ENCODE data around the gene SCTR. TPM values are rescaled to one million over a fixed set of nuclear protein-coding genes. Genes with fewer than 3 reads are reported as not detected.
A peak's percentile ranks its signal among the peaks of the same experiment; 100 is the strongest.

SCTR gene
- total and polyA plus RNA-seq, 7 experiments from 2014 or later = not detected

- ATAC-seq = no peak
- Histone ChIP-seq H3K4me1 (ENCODE audit: control insufficient read depth in 2 of 2, insufficient read depth in 2 of 2, low read length in 2 of 2) (no peaks in the 10 kb centered on the region), H3K27ac (ENCODE audit: low read depth, low read length) (no peak overlapping the region), H3K36me3 (ENCODE audit: control insufficient read depth in 2 of 3, insufficient read depth in 3 of 3, low read length in 3 of 3) (no peaks in the 10 kb centered on the region), H3K4me3 (ENCODE audit: low read length) (no peak overlapping the region), H3K27me3 (ENCODE audit: control insufficient read depth in 2 of 2, insufficient read depth in 2 of 2, low read length in 2 of 2) (no peaks in the 10 kb centered on the region), H3K9me3 (ENCODE audit: control insufficient read depth in 2 of 3, low read length in 3 of 3) (no peaks in the 10 kb centered on the region)
- no peaks in the 10 kb centered on the region for H3K36me3 Mint-ChIP-seq
- peak overlapping the region in 2 of 10 donors; percentile 1 to 8 for H3K4me3 Mint-ChIP-seq
- peaks cover 0 to 6% (median 0%) of the 10 kb centered on the region in 11 donors for H3K9me3 Mint-ChIP-seq
- peaks cover 0 to 9% (median 0%) of the 10 kb centered on the region in 7 donors for H3K4me1 Mint-ChIP-seq
- POLR2A ChIA-PET = no interaction called here
- CTCF ChIA-PET = no interaction called here
- H3K27me3 Mint-ChIP-seq = peaks cover 10 to 52% (median 39%) of the 10 kb centered on the region in 5 donors
- peak overlapping the region in 1 of 9 donors; percentile 56 for H3K27ac Mint-ChIP-seq
- intact Hi-C loops (cut with micrococcal nuclease) = no loop called here
- no peak for DNase-seq
These were observed 69.1 kb downstream of the SCTR start for GRCh38 chr2:119455066-119455718.

- peaks cover 0 to 6% (median 0%) of the 10 kb centered on the region in 11 donors for H3K9me3 Mint-ChIP-seq
- H3K27me3 ChIP-seq (ENCODE audit: control insufficient read depth in 2 of 2, insufficient read depth in 2 of 2, low read length in 2 of 2) = no peaks in the 10 kb centered on the region
- no peaks in the 10 kb centered on the region for H3K9me3 ChIP-seq (ENCODE audit: control insufficient read depth in 2 of 3, low read length in 3 of 3)
- ATAC-seq (no peak), DNase-seq (no peak)
- ChIA-PET POLR2A (no interaction called here), CTCF (no interaction called here)
- intact Hi-C loops (cut with micrococcal nuclease) = no loop called here
- no peak overlapping the region for H3K4me3 ChIP-seq (ENCODE audit: low read length)
- no peak overlapping the region for H3K27ac ChIP-seq (ENCODE audit: low read depth, low read length)
- H3K4me1 ChIP-seq (ENCODE audit: control insufficient read depth in 2 of 2, insufficient read depth in 2 of 2, low read length in 2 of 2) = no peaks in the 10 kb centered on the region
- peaks cover 0 to 9% (median 0%) of the 10 kb centered on the region in 7 donors for H3K4me1 Mint-ChIP-seq
- peak overlapping the region in 1 of 9 donors; percentile 19 for H3K27ac Mint-ChIP-seq
- no peaks in the 10 kb centered on the region for H3K36me3 ChIP-seq (ENCODE audit: control insufficient read depth in 2 of 3, insufficient read depth in 3 of 3, low read length in 3 of 3)
- H3K4me3 Mint-ChIP-seq = no peak overlapping the region
- peaks cover 14 to 52% (median 41%) of the 10 kb centered on the region in 5 donors for H3K27me3 Mint-ChIP-seq
- H3K36me3 Mint-ChIP-seq = no peaks in the 10 kb centered on the region
These were observed 70.2 kb downstream of the SCTR start for GRCh38 chr2:119453972-119454593.

GRCh38 chr2:119451336-119452050 is 72.8 kb downstream of the SCTR start:
- ChIA-PET CTCF (no interaction called here), POLR2A (no interaction called here)
- no peak overlapping the region for H3K27ac Mint-ChIP-seq
- H3K9me3 Mint-ChIP-seq = peaks cover 0 to 6% (median 0%) of the 10 kb centered on the region in 11 donors
- Histone ChIP-seq H3K27ac (ENCODE audit: low read depth, low read length) (no peak overlapping the region), H3K27me3 (ENCODE audit: control insufficient read depth in 2 of 2, insufficient read depth in 2 of 2, low read length in 2 of 2) (no peaks in the 10 kb centered on the region), H3K36me3 (ENCODE audit: control insufficient read depth in 2 of 3, insufficient read depth in 3 of 3, low read length in 3 of 3) (no peaks in the 10 kb centered on the region), H3K9me3 (ENCODE audit: control insufficient read depth in 2 of 3, low read length in 3 of 3) (no peaks in the 10 kb centered on the region), H3K4me3 (ENCODE audit: low read length) (no peak overlapping the region), H3K4me1 (ENCODE audit: control insufficient read depth in 2 of 2, insufficient read depth in 2 of 2, low read length in 2 of 2) (no peaks in the 10 kb centered on the region)
- H3K36me3 Mint-ChIP-seq = no peaks in the 10 kb centered on the region
- ATAC-seq (no peak), DNase-seq (no peak)
- no peak overlapping the region for H3K4me3 Mint-ChIP-seq
- H3K4me1 Mint-ChIP-seq = peaks cover 0 to 17% (median 6%) of the 10 kb centered on the region in 7 donors
- intact Hi-C loops (cut with micrococcal nuclease) = no loop called here
- H3K27me3 Mint-ChIP-seq = peaks cover 23 to 72% (median 53%) of the 10 kb centered on the region in 5 donors

GRCh38 chr2:119449521-119449920 is 74.8 kb downstream of the SCTR start:
- Histone ChIP-seq H3K4me3 (ENCODE audit: low read length) (no peak overlapping the region), H3K4me1 (ENCODE audit: control insufficient read depth in 2 of 2, insufficient read depth in 2 of 2, low read length in 2 of 2) (no peaks in the 10 kb centered on the region), H3K27ac (ENCODE audit: low read depth, low read length) (no peak overlapping the region), H3K36me3 (ENCODE audit: control insufficient read depth in 2 of 3, insufficient read depth in 3 of 3, low read length in 3 of 3) (no peaks in the 10 kb centered on the region), H3K9me3 (ENCODE audit: control insufficient read depth in 2 of 3, low read length in 3 of 3) (no peaks in the 10 kb centered on the region), H3K27me3 (ENCODE audit: control insufficient read depth in 2 of 2, insufficient read depth in 2 of 2, low read length in 2 of 2) (no peaks in the 10 kb centered on the region)
- ChIA-PET CTCF (no interaction called here), POLR2A (no interaction called here)
- H3K9me3 Mint-ChIP-seq = no peaks in the 10 kb centered on the region
- no peak overlapping the region for H3K4me3 Mint-ChIP-seq
- no peaks in the 10 kb centered on the region for H3K36me3 Mint-ChIP-seq
- DNase-seq (no peak), ATAC-seq (no peak)
- no peak overlapping the region for H3K27ac Mint-ChIP-seq
- intact Hi-C loops (cut with micrococcal nuclease) = no loop called here
- peaks cover 14 to 70% (median 40%) of the 10 kb centered on the region in 5 donors for H3K27me3 Mint-ChIP-seq
- peaks cover 0 to 16% (median 6%) of the 10 kb centered on the region in 7 donors for H3K4me1 Mint-ChIP-seq

- Mint-ChIP-seq H3K36me3 (no peaks in the 10 kb centered on the region), H3K9me3 (no peaks in the 10 kb centered on the region), H3K27ac (peak overlapping the region in 2 of 9 donors; percentile 8 to 67), H3K27me3 (peaks cover 14 to 66% (median 37%) of the 10 kb centered on the region in 5 donors), H3K4me3 (no peak overlapping the region), H3K4me1 (peaks cover 0 to 16% (median 6%) of the 10 kb centered on the region in 7 donors)
- DNase-seq (no peak), ATAC-seq (no peak)
- H3K9me3 ChIP-seq (ENCODE audit: control insufficient read depth in 2 of 3, low read length in 3 of 3) = no peaks in the 10 kb centered on the region
- H3K4me3 ChIP-seq (ENCODE audit: low read length) = no peak overlapping the region
- intact Hi-C loops (cut with micrococcal nuclease) = no loop called here
- H3K27me3 ChIP-seq (ENCODE audit: control insufficient read depth in 2 of 2, insufficient read depth in 2 of 2, low read length in 2 of 2) = no peaks in the 10 kb centered on the region
- H3K4me1 ChIP-seq (ENCODE audit: control insufficient read depth in 2 of 2, insufficient read depth in 2 of 2, low read length in 2 of 2) = no peaks in the 10 kb centered on the region
- ChIA-PET CTCF (no interaction called here), POLR2A (no interaction called here)
- no peak overlapping the region for H3K27ac ChIP-seq (ENCODE audit: low read depth, low read length)
- H3K36me3 ChIP-seq (ENCODE audit: control insufficient read depth in 2 of 3, insufficient read depth in 3 of 3, low read length in 3 of 3) = no peaks in the 10 kb centered on the region
These were observed 75.7 kb downstream of the SCTR start for GRCh38 chr2:119448427-119449141.

GRCh38 chr2:119446037-119446436 is 78.2 kb downstream of the SCTR start:
- H3K27ac ChIP-seq (ENCODE audit: low read depth, low read length) = no peak overlapping the region
- intact Hi-C loops (cut with micrococcal nuclease) = no loop called here
- H3K4me1 ChIP-seq (ENCODE audit: control insufficient read depth in 2 of 2, insufficient read depth in 2 of 2, low read length in 2 of 2) = no peaks in the 10 kb centered on the region
- no peak overlapping the region for H3K27ac Mint-ChIP-seq
- peaks cover 0 to 16% (median 6%) of the 10 kb centered on the region in 7 donors for H3K4me1 Mint-ChIP-seq
- no peaks in the 10 kb centered on the region for H3K36me3 ChIP-seq (ENCODE audit: control insufficient read depth in 2 of 3, insufficient read depth in 3 of 3, low read length in 3 of 3)
- H3K27me3 Mint-ChIP-seq = peaks cover 14 to 44% (median 15%) of the 10 kb centered on the region in 5 donors
- ATAC-seq (no peak), DNase-seq (no peak)
- ChIA-PET POLR2A (no interaction called here), CTCF (no interaction called here)
- H3K36me3 Mint-ChIP-seq = no peaks in the 10 kb centered on the region
- H3K27me3 ChIP-seq (ENCODE audit: control insufficient read depth in 2 of 2, insufficient read depth in 2 of 2, low read length in 2 of 2) = no peaks in the 10 kb centered on the region
- H3K4me3 Mint-ChIP-seq = peak overlapping the region in 2 of 10 donors; percentile 14 to 36
- H3K9me3 Mint-ChIP-seq = no peaks in the 10 kb centered on the region
- H3K9me3 ChIP-seq (ENCODE audit: control insufficient read depth in 2 of 3, low read length in 3 of 3) = no peaks in the 10 kb centered on the region
- H3K4me3 ChIP-seq (ENCODE audit: low read length) = no peak overlapping the region

Data from naive thymus-derived CD4-positive, alpha-beta T cell (primary cell).